Tibial artery (tissue), 4 donors: Measurements from ENCODE around the gene SDK1.

Experiments used
- DNase-seq, 2 donors: peaks; one replicate each; pipeline ENCODE4 v3.0.0-alpha.2; 2019
- H3K27ac ChIP-seq, 2 donors: fragments of 200-600 bp; sonication (generic) in 1 of 2; 1 replicate in 1 of 2; 2 replicates in 1 of 2; pipeline ENCODE4 v1.5.1; 2018 to 2019; ENCODE audit warnings: mild to moderate bottlenecking in 1 of 2
- H3K27me3 ChIP-seq, 2 donors: fragments of 200-600 bp; sonication (generic) in 1 of 2; one replicate each; pipeline versions ENCODE4 v1.5.1 to v1.6.0; 2016 to 2019
- H3K36me3 ChIP-seq, 3 donors: fragments of 200-600 bp; sonication (generic) in 2 of 3; one replicate each; pipeline ENCODE4 v1.5.1; 2016 to 2019; ENCODE audit warnings: mild to moderate bottlenecking in 2 of 3
- H3K4me1 ChIP-seq, 4 donors: fragments of 200-600 bp; sonication (generic) in 2 of 4; 1 replicate in 3 of 4; 2 replicates in 1 of 4; pipeline ENCODE4 v1.5.1; 2016 to 2019
- H3K4me3 ChIP-seq, 2 donors: fragments of 200-600 bp; sonication (generic) in 1 of 2; 1 replicate in 1 of 2; 2 replicates in 1 of 2; pipeline ENCODE4 v1.5.1; 2018 to 2019; ENCODE audit warnings: mild to moderate bottlenecking in 2 of 2
- H3K9me3 ChIP-seq, 3 donors: fragments of 200-600 bp; sonication (generic) in 1 of 3; one replicate each; pipeline ENCODE4 v1.5.1; 2016 to 2019
- intact Hi-C: fragments of 100-400 bp; cut with DNase I; formaldehyde crosslinking; loops from one replicate; pipeline ENCODE4 v1.15.0; 2023; ENCODE audit warnings: low total_unique reads
- TF ChIP-seq, protein P1 (sequence below), 2 experiments: fragments of 200-600 bp in 1 of 2; fragments of 450-650 bp in 1 of 2; IDR thresholded peaks; one replicate each; pipeline ENCODE4 v1.5.1; 2017 to 2019; ENCODE audit warnings: antibody characterized with exemption in 2 of 2, mild to moderate bottlenecking in 1 of 2, moderate library complexity in 1 of 2

SDK1 gene

DNA sequence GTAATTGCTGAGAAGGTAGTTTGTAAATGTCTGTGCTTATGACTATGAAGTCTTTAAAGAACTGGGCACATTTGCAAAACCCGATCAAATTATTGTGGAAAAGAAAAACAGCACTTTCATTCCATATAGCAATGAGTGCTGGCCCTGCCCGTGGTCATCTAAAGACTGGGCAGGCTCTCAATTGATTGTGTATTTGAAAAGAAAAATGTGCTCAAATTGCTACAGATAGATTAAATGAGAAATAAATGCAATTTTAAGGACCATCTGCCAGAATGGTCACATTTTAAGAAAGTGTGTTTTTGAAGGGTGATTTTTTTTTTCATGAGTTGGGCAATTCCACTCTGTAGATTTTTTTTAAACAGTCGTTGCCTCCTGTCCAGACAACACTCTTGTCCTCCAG lies 672.2 kb downstream of the SDK1 start:
- Histone ChIP-seq H3K36me3 (peaks cover 24 to 40% (median 37%) of the 10 kb centered on the region in 3 donors), H3K27me3 (no peaks in the 10 kb centered on the region), H3K4me3 (no peak overlapping the region), H3K4me1 (no peaks in the 10 kb centered on the region), H3K9me3 (no peaks in the 10 kb centered on the region), H3K27ac (no peak overlapping the region)
- TF ChIP-seq, protein P1, sequence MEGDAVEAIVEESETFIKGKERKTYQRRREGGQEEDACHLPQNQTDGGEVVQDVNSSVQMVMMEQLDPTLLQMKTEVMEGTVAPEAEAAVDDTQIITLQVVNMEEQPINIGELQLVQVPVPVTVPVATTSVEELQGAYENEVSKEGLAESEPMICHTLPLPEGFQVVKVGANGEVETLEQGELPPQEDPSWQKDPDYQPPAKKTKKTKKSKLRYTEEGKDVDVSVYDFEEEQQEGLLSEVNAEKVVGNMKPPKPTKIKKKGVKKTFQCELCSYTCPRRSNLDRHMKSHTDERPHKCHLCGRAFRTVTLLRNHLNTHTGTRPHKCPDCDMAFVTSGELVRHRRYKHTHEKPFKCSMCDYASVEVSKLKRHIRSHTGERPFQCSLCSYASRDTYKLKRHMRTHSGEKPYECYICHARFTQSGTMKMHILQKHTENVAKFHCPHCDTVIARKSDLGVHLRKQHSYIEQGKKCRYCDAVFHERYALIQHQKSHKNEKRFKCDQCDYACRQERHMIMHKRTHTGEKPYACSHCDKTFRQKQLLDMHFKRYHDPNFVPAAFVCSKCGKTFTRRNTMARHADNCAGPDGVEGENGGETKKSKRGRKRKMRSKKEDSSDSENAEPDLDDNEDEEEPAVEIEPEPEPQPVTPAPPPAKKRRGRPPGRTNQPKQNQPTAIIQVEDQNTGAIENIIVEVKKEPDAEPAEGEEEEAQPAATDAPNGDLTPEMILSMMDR (IDR thresholded peaks at IDR 0.05), result no peak
- intact Hi-C loops, result no loop called here
- DNase-seq, result no peak

GRCh38 chr7:3974329-3974728 lies 673.3 kb downstream of the SDK1 start:
- no peaks in the 10 kb centered on the region for H3K9me3 ChIP-seq
- intact Hi-C loops, result no loop called here
- no peak overlapping the region for H3K27ac ChIP-seq
- TF ChIP-seq, protein P1 (IDR thresholded peaks at IDR 0.05), result no peak
- H3K4me1 ChIP-seq, result no peaks in the 10 kb centered on the region
- H3K36me3 ChIP-seq, result peaks cover 13 to 34% (median 27%) of the 10 kb centered on the region in 3 donors
- H3K4me3 ChIP-seq, result no peak overlapping the region
- DNase-seq, result no peak
- H3K27me3 ChIP-seq, result no peaks in the 10 kb centered on the region

DNA sequence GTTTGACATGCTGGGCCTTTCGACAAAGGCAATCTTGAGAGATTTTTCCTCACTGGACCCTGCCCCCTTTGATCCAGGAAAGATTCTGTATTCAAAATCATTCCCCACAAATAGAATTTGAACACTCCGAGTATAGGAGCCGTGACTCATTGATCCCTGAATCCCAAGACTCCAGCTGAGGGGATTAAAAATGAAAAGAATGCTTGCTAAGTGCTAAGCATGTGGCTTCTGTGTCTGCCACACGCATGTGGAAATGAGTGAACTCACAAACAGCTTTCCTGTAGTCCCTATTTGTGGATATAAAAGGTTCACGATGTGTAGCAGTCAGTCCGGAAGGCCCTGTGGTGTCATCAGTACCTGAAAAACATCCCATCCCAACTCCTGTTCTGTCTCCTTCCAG lies 674.3 kb downstream of the SDK1 start:
- Histone ChIP-seq H3K27ac (no peak overlapping the region), H3K27me3 (no peaks in the 10 kb centered on the region), H3K9me3 (no peaks in the 10 kb centered on the region), H3K4me1 (no peaks in the 10 kb centered on the region), H3K36me3 (peaks cover 13 to 29% (median 25%) of the 10 kb centered on the region in 3 donors), H3K4me3 (no peak overlapping the region)
- DNase-seq, result no peak
- TF ChIP-seq, protein P1 (IDR thresholded peaks at IDR 0.05), result no peak
- intact Hi-C loops, result no loop called here

- H3K4me1 ChIP-seq, result no peaks in the 10 kb centered on the region
- H3K27me3 ChIP-seq, result no peaks in the 10 kb centered on the region
- intact Hi-C loops, result no loop called here
- no peak for DNase-seq
- H3K9me3 ChIP-seq, result no peaks in the 10 kb centered on the region
- TF ChIP-seq, protein P1 (IDR thresholded peaks at IDR 0.05), result no peak
- no peak overlapping the region for H3K27ac ChIP-seq
- H3K4me3 ChIP-seq, result no peak overlapping the region
- H3K36me3 ChIP-seq, result peaks cover 12 to 14% (median 13%) of the 10 kb centered on the region in 3 donors
Observed at GRCh38 chr7:3977391-3977790, 676.3 kb downstream of the SDK1 start.

GRCh38 chr7:3978839-3979238 lies 677.8 kb downstream of the SDK1 start:
- Histone ChIP-seq H3K4me3 (no peak overlapping the region), H3K4me1 (no peaks in the 10 kb centered on the region), H3K27me3 (no peaks in the 10 kb centered on the region), H3K9me3 (no peaks in the 10 kb centered on the region), H3K36me3 (peaks cover 9 to 13% (median 10%) of the 10 kb centered on the region in 3 donors), H3K27ac (no peak overlapping the region)
- no peak for DNase-seq
- intact Hi-C loops, result no loop called here
- TF ChIP-seq, protein P1 (IDR thresholded peaks at IDR 0.05), result no peak
